KBM-7 (cell line): Measurements from ENCODE around the gene ABCC2.
A peak's percentile ranks its signal among the peaks of the same experiment; 100 is the strongest.

Source experiments
- DNase-seq: peaks from one replicate; pipeline ENCODE4 v3.0.0-alpha.2; 2015
- in situ Hi-C: fragments of 300-500 bp; cut with MboI; formaldehyde crosslinking; loops from 2 replicates; pipeline ENCODE4 v1.14.3; 2020; ENCODE audit warnings: low sequenced_read_pairs, low pct_unique_long_range_greater_than_20kb, mixed read lengths

Gene ABCC2

DNA sequence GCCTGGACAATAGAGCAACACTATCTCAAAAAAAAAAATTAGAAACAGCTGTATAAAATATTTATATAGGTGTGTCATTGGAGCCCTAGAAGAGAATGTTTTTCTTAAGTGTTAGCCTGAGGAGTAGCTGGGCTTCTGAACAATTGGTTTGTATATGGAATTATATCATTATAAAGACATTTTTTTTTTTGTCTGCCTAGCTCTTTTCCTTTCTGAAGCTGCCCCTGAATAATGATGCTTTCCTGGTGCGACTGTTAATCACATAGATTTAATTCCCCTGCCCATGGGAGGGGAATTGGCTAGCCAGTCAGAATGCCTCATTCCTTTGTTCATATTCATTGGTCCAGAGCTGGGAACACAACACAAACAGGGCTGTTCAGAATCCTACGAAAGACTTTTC is 13.9 kb upstream of the ABCC2 start:
- no peak for DNase-seq
- in situ Hi-C loops, result no loop called here

DNA sequence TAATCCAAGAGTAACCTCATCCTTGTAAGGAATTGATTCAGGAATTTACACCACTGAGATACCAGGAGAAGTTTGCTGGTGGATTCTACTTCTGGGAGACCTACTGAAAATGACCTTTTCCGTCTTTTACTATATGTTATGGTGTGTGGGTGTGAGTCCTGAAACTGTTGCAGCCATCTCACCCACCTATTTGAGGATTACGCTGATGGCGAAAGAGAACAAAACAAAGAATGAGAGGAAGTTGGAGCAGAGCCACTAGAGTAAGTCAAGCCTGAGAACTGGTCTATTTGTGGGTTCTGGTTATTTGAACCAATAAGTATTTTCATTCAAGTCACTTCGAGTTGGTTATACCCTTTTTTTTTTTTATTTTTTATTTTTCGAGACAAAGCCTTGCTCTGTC is 12.7 kb upstream of the ABCC2 start:
- no peak for DNase-seq
- in situ Hi-C loops, result no loop called here

DNA sequence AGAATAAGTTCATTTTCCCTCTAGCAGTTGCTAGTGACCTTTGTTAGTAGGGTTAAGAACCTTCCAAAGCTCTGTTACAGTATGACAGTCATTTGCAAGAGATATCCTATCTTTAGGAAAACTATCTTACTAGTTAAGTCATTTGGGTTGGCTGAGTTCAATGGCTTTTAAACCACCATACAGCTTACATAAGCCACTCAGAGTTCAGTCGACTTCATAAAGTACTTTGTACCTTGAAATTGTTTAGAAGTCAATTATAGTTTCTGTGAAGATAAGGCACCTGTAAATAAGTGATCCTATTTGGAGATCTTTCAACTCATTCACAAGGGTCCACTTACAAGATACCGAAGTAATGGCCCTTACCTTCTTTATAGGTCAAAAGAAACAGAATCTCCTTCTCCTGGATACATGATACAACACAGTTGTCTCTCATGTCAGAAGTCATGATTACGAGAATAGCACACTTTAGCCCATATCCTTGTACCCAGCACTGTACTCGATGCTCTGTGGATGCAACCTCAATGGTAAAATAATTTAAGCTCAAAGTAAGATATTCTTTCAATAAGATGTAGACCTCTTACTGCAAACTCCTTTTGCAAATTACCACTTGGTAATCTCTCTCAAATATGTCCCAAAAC is 11.9 kb upstream of the ABCC2 start:
- in situ Hi-C loops, result no loop called here
- no peak for DNase-seq

DNA sequence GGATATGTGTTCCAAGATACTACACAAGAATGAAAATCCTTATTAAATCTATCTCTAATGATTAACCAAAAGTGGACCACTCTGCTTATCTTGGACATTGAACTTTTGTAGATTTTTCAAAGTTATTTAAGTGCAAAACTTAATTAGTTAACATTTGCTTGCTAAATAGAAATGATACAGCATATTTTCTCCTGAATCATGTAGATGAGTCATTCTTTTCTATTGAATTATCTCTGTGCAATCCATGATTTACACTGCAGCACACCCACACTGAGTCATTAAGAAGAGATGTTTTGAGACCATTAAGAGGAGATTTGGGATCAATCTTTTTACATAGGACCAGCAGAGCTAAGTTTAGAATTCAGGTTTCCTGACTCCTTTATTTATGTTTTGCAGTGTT is 6.6 kb upstream of the ABCC2 start:
- no peak for DNase-seq
- in situ Hi-C loops, result no loop called here

DNA sequence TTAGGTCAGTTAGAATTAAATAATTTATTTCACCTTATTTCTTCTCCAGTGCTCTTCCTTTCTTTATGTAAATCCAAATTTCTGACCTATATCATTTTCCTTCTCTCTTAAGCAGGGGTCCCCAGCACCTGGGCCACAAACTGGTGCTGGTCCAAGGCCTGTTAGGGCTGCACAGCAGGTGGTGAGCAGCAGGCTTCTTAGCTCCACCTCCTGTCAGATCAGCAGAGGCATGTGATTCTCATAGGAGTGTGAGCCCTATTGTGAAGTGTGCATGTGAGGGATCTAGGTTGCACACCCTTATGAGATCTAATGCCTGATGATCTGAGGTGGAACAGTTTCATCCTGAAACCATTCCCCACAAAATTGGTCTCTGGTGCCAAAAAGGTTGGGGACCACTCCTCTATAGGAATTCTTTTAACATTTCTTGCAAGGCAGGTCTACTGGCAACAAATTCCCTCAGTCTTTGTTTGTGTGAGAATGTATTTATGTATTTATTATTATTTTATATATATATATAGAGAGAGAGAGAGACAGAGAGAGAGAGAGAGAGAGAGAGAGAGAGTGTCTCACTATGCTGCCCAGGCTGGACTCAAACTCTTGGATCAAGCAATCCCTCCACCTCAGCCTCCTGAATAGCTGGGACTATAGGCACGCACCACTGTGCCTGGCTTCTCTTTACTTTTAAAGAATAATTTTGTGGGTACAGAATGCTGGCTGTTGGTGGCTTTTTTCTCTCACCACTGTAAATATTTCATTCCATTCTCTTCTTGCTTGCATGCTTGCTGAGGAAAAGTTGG is 4.3 kb upstream of the ABCC2 start:
- DNase-seq, result no peak
- in situ Hi-C loops, result no loop called here

DNA sequence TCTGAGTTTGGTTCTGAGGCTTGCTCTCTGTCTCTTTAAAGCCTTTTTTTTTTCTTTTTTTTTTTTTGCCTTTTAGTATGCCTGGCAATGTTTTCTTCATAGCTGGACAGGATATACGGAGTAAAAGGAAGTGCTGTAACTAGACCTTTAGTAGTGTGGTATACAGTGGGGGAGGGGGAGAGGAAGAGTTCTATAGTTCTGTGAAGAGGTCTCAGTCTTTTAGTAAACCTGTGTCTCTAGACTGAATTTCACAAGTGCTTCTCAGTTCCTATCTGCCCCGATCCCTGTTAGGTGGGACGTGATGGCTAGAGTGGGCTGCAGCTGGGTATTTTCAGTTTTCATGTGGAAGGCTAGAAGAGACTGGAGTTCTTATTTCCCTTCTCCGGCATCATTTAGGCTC is 3.1 kb upstream of the ABCC2 start:
- in situ Hi-C loops, result no loop called here
- DNase-seq, result peak; percentile 83

DNA sequence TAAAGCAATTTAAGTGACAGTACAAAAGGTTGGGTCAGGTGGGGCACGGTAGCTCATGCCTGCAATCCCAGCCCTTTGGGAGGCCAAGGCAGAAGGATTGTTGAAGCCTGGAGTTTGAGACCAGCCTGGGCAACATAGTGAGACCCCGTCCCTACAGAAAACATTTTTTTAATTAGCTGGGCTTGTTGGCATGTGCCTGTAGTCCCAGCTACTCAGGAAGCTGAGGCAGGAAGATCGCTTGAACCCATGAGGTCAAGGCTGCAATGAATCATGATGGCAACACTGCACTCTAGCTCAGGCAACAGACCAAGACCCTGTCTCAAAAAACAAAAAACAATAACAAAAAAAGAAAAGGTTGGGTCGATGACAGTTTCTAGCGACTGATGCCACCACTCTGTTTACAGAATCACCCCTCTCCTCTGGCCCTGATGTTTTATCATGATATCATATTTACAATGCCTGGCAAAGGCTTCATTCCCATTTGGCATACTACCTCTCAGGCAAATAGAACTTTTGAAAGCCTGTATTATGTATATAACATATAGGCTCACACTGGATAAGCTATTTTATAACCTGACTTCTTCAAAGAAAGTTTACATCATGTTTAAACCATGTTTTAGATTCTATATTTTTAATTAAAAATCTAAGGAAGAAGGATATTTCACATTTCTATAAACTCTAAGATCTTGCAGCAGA is 558 bp upstream of the ABCC2 start:
- DNase-seq, result no peak
- in situ Hi-C loops, result no loop called here

DNA sequence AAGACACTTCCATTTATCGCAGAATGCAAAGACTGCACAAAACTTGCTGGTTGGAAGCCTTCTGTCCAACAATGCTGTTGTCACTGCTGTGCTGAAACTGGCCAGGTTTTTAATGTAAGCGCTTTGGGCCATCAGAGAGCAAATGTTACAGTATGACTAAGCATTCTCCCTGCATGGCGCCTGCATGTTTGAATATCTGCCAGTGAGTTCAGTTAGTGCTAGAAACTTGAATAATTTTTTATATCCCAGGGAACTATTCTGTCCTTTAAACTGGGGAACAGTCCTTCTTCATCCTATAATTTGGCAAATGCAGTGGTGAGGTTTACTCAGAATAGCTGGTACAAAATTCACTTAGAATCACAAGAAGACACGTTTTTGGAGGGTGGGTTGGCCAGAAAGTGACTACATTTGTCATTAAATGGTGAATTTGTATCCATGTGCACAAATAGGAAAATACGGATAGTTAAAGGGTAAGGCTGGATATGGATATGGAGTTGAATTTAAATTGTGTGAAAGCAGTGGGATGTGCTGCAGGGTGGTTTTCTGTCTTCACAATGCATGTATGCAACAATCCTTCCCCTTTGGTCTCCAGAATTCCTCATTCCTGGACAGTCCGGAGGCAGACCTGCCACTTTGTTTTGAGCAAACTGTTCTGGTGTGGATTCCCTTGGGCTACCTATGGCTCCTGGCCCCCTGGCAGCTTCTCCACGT is 1.7 kb downstream of the ABCC2 start:
- no peak for DNase-seq
- in situ Hi-C loops, result no loop called here

DNA sequence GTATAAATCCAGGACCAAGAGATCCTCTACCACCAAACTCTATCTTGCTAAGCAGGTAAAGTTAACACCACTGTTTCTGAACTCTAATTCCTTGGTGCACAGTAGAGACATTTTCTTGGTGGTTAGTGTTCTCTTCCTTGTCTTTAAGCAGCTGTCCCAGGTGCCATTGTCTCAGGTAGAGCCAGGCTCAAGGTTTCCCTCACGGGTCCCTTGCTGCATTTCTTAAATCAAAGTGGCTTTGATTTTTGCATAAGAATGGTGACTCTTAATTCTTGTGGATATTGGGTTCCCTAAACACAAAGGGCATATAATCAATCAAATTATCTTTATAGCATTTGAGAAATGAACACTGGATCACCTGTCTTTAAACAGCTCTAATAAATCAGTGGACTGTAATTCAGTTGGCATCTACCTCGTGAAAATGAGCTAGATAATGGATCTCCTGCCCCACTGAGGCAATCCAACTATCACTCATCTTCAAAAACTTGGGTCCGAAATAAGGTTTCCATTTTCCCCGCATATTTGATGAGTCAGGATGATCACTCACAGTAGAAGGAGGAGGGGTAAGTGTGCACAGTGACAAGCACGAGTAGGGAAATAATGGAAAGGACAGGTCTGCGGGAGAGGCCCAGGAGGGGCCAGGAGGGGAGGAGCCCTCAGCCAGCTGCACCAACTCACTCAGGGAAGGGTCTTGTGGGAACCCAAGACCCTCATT is 2.4 kb downstream of the ABCC2 start:
- in situ Hi-C loops, result no loop called here

DNA sequence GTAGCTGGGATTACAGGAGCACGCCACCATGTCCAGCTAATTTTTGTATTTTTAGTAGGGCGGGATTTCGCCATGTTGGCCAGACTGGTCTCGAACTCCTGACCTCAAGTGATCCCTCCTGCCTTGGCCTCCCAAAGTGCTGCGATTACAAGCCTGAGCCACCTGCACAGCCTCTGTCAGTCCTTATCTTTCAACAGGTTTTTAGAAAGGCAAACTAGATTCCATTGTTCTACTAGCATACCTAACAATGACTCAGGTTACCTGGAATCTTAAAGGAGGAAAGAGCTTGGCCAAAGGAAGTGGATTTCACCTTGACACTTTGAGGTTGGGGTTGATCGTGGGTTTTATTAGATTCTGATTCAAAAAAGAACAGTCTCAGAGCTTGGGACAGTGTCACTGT is 3.2 kb downstream of the ABCC2 start:
- DNase-seq, result no peak
- in situ Hi-C loops, result no loop called here

More for the DNA sequence above, 2.4 kb downstream of the ABCC2 start:
- no peak for DNase-seq

DNA sequence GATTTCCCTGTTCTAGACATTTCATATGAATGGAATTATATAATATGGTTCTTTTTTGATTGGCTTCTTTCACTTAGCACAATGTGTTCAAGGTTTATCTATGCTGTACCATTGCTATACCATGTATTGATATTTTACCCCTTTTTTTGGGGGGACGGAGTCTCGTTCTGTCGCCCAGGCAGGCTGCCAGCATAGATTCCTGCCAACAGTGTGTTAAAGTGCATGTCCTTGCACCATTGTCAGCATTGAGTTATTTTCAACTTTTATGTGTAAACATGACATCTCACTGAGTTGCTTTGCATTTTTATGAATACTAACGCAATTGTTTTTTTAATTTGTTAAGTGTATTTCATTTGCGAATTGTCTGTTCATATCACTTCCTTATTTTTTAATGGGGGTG is 4.9 kb downstream of the ABCC2 start:
- in situ Hi-C loops, result no loop called here
- DNase-seq, result no peak

DNA sequence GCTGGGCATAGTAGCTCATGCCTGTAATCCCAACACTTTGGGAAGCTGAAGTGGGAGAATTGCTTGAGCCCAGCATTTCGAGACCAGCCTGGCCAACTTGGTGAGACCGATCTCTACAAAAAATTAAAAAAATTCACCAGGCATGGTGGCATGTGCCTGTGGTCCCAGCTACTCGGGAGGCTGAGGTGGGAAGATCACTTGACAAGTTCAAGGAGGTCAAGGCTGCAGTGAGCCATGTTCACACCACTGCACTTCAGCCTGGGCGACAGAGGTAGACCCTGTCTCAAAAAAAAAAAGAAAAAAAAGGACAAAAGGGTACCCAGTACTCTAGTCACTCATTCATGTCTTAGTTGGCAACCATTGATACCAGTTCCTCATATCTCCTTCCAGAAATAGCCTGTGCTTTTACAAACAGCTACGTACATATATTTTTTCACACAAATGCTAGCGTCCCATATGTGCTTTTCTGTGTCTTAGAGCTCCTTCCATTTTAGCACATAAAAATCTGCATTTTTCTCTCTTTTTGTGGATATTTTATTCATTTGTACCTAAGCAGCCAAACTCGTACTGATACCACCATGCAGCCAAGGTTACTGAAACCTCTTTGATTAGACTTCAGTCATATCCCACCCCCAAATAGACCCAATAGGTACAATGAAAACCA is 5.5 kb downstream of the ABCC2 start:
- no peak for DNase-seq
- in situ Hi-C loops, result no loop called here

DNA sequence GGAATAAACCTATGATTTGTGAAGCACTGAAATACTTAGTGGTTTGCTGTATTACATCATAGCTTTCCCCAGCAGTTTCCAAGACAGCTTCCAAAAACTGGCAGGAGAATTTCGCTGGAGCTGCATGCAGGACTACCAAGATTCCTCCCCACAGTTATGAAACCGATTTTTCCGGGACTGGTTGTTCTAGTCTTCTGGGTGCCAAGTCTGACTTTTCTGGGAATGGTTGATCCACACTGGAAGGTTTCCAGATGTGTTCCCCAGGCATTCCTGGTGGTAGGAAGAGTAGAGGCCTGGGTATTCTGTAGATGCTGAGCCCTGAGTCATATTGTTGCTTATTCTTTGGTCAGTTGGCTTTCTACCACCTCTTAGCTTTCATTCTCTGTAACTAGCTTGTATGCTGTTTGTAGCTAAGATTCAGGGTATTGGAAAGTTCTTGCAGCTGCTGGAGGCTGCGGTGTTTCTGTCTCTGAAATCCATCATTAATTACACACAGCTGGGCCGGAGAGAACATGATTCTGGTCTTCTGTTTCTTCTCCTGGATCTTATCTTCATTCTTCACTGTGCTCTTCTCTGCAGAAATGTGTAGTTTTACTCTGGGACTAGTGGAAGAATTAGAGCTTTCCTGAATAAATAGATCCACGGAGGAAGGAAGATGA is 6.3 kb downstream of the ABCC2 start:
- in situ Hi-C loops, result no loop called here
- no peak for DNase-seq

DNA sequence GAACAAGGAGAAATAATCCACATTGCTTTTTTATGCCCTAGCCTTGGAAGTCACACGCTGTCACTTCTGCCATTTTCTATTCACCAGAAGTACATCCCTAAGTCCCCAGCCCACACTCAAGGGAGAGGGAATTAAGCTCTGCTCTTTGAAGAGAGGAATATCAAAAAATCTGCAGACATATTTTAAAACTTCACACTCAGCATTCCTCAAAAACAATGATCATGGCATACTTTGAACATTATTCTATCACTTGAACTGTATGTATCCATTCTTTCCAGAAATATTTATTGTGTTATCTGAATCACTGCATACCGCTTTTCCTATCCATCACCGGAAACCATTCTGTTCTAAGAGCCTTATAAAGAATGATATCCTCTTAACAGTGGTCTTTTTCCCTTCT is 9.4 kb downstream of the ABCC2 start:
- in situ Hi-C loops, result no loop called here
- no peak for DNase-seq

DNA sequence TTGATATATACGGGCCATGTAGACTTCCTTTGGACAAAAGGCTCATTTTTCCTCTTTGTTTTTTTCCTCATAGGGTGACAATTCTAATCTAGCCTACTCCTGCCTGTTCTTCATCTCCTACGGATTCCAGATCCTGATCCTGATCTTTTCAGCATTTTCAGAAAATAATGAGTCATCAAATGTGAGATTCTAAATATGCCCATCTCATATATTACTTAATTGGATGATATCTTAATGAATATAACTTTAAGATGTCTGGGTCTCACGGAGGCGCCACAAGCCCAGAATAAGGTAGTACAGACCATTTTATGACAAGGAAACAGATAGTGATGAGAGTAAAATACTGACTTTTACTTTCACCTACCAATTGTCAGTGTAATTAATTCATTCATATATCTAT is 11.4 kb downstream of the ABCC2 start:
- in situ Hi-C loops, result no loop called here
- no peak for DNase-seq

DNA sequence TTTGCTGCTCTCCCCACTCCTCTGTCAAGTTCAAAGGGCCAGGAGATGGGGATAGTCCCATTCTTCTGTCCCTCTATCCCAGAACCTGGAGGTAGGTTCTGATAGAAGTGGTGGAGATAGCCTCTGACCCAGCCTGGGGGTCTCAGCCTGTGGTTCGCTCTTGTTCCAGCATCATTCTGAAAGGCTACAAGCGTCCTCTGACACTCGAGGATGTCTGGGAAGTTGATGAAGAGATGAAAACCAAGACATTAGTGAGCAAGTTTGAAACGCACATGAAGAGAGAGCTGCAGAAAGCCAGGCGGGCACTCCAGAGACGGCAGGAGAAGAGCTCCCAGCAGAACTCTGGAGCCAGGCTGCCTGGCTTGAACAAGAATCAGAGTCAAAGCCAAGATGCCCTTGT is 14.5 kb downstream of the ABCC2 start:
- in situ Hi-C loops, result no loop called here
- DNase-seq, result no peak

DNA sequence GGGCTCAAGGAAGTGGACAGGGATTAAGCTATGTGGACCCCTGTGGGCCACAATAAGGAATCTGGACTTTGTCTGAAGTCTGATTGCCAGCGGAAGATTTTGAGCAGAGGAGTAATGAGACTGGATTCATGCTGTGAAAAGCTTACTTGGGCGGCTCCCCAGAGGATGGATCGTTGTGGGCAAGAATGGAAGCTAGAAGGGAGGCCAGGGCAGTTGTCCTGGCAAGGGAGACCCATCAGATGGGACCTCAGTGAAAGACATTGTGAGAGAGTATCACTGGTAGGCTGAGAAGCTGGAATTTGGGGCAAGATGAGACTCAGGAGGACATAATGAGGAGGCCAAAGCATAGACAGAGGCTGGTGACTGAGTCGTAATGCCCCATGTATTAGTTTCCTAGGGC is 15.6 kb downstream of the ABCC2 start:
- in situ Hi-C loops, result no loop called here

DNA sequence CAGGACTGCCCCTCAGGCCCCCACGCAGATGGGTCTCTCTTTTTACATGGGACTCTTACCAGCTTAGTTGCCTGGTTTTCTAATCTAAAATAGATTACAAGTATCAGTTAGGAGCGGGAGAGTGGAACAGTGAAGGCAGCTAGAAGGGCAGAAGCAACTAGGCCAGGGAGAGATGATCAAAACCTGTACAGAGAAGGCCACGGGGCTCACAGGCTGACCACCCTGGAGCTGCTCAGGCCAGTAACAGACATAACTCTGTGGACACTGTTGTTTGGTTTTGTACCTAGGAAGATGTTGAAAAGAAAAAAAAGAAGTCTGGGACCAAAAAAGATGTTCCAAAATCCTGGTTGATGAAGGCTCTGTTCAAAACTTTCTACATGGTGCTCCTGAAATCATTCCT is 16.5 kb downstream of the ABCC2 start:
- no peak for DNase-seq
- in situ Hi-C loops, result no loop called here

More for the DNA sequence above, 15.6 kb downstream of the ABCC2 start:
- no peak for DNase-seq
